GM06990 (cell line): ENCODE data around the gene KCNJ15.

Experiments used
- DNase-seq: peaks from one replicate; pipeline ENCODE4 v3.0.0-alpha.2; 2011; ENCODE audit not compliant: insufficient read length; ENCODE audit errors: extremely low read depth
- H3K27me3 ChIP-seq: replicated peaks from 2 replicates; pipeline ENCODE4 v1.6.0; 2011; ENCODE audit warnings: low read length; ENCODE audit not compliant: control insufficient read depth, insufficient read depth
- H3K36me3 ChIP-seq: 2 replicates; pipeline ENCODE4 v1.5.1; 2011; ENCODE audit warnings: low read length; ENCODE audit not compliant: control insufficient read depth, insufficient read depth
- H3K4me3 ChIP-seq: replicated peaks from 2 replicates; pipeline ENCODE4 v1.5.1; 2011; ENCODE audit warnings: low read depth, mild to moderate bottlenecking, control low read depth, low read length
- TF ChIP-seq, protein P1 (sequence below): IDR thresholded peaks from 2 replicates; pipeline ENCODE4 v1.5.1; 2011; ENCODE audit warnings: low read length, control low read depth, mild to moderate bottlenecking, inconsistent platforms; ENCODE audit not compliant: insufficient read depth, poor library complexity, severe bottlenecking

Gene KCNJ15

DNA sequence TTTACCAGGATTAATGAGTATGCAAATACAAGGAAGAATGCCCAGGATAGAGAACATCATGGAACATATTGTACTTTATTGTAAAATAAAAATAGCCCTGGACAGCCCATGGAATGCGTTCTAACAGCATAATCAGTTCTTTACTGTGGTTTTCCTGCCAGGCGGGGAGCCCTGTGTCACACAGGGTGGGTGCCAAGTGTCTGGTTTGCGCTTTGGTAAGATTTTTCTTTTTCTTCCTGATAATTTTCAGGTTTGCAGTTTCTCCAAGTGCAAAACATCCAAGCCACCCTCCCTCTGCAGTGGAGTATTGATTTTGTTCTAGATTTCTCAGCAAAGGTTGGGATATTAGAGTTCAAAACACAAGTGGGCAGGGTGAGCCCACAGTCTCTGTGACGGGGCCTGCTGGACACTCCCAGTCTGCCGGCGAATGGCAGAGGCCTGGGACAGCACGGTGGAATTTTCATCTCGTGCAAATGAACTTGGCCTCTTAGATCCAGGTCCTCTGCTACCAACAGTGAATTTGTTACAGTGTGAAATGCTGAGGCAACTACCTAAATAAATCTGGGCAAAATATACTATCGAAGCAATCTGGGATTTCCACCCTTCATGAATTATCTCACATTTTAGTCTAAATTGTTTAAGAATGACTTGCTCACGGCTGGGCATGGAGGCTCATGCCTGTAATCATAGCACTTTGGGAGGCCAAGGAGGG, 15.6 kb upstream of the KCNJ15 start:
- TF ChIP-seq, protein P1, sequence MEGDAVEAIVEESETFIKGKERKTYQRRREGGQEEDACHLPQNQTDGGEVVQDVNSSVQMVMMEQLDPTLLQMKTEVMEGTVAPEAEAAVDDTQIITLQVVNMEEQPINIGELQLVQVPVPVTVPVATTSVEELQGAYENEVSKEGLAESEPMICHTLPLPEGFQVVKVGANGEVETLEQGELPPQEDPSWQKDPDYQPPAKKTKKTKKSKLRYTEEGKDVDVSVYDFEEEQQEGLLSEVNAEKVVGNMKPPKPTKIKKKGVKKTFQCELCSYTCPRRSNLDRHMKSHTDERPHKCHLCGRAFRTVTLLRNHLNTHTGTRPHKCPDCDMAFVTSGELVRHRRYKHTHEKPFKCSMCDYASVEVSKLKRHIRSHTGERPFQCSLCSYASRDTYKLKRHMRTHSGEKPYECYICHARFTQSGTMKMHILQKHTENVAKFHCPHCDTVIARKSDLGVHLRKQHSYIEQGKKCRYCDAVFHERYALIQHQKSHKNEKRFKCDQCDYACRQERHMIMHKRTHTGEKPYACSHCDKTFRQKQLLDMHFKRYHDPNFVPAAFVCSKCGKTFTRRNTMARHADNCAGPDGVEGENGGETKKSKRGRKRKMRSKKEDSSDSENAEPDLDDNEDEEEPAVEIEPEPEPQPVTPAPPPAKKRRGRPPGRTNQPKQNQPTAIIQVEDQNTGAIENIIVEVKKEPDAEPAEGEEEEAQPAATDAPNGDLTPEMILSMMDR, result no peak
- DNase-seq, result no peak
- no peak overlapping the region for H3K4me3 ChIP-seq
- H3K36me3 ChIP-seq, result no peaks in the 10 kb centered on the region
- no peaks in the 10 kb centered on the region for H3K27me3 ChIP-seq

DNA sequence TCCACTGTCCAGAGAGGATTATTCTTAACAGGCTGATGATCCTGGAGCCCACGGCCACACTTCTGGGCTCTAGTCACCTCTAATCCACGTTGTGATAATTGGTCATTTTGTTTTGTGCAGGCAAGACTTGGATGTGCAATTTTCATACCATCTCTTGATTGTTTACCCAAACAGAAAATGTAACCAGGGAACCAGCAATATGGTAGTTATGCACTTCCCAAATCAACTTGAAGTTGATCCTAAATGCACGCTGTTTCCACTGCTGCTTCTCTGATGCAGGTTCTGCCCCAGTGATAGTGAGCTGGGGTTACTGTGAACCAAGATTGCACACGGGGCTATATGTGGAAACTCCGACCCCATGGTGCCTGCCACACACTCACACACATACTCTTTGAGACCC, 14.7 kb upstream of the KCNJ15 start:
- no peak for DNase-seq
- no peaks in the 10 kb centered on the region for H3K36me3 ChIP-seq
- no peak overlapping the region for H3K4me3 ChIP-seq
- no peaks in the 10 kb centered on the region for H3K27me3 ChIP-seq
- TF ChIP-seq, protein P1, result no peak

DNA sequence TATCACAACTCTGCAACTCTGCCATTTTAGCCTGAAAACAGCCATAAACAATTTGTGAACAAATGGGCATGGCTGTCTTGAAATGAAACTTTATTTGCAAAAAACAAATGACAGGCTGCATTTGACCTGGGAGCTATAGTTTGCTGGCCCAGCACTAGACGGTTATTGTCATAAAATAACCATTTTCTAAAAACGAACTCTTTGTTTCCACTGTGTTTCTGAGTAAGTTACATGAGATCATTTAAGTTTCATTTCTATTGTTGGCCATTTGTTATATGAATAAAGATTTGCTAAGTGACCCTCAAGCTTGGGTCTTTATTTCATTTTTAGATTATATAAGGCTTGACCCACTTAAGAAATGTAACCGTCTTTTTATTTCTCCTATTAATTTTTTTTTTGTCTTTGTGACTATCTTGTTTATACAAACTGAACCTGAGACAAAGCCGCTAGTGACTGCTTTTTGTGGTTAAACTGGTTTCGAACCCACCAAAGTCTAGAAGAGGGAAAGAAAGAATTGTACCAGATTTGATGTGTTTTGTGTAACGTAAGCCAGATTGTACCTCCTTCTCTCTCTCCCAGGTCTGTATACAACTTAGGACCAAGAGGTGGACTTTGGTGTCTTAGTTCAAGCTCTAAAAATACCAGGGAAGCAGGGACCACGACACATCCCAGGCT, 12.9 kb upstream of the KCNJ15 start:
- no peaks in the 10 kb centered on the region for H3K36me3 ChIP-seq
- DNase-seq, result peak; percentile 31
- no peak overlapping the region for H3K4me3 ChIP-seq
- TF ChIP-seq, protein P1, result no peak
- no peaks in the 10 kb centered on the region for H3K27me3 ChIP-seq

DNA sequence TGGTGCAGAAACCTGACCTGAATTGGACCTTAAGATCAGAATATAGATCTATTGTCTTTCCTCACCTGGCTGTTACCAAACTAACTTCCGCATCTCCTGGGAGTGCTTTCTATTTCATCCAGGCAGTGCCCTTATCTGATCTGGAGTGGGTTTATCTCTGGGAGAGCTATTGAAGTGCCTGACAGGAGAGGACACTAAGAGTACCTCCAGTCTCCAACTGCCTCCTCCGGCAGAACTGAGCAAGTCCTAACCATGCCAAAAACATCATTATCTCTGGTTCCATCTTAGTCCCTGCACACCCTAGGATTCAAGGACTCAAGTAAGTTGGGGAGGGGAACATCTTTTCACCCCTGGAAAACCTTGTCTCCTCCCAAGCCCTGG, 12.4 kb upstream of the KCNJ15 start:
- H3K4me3 ChIP-seq, result no peak overlapping the region
- TF ChIP-seq, protein P1, result no peak
- no peaks in the 10 kb centered on the region for H3K36me3 ChIP-seq
- H3K27me3 ChIP-seq, result no peaks in the 10 kb centered on the region
- DNase-seq, result no peak

DNA sequence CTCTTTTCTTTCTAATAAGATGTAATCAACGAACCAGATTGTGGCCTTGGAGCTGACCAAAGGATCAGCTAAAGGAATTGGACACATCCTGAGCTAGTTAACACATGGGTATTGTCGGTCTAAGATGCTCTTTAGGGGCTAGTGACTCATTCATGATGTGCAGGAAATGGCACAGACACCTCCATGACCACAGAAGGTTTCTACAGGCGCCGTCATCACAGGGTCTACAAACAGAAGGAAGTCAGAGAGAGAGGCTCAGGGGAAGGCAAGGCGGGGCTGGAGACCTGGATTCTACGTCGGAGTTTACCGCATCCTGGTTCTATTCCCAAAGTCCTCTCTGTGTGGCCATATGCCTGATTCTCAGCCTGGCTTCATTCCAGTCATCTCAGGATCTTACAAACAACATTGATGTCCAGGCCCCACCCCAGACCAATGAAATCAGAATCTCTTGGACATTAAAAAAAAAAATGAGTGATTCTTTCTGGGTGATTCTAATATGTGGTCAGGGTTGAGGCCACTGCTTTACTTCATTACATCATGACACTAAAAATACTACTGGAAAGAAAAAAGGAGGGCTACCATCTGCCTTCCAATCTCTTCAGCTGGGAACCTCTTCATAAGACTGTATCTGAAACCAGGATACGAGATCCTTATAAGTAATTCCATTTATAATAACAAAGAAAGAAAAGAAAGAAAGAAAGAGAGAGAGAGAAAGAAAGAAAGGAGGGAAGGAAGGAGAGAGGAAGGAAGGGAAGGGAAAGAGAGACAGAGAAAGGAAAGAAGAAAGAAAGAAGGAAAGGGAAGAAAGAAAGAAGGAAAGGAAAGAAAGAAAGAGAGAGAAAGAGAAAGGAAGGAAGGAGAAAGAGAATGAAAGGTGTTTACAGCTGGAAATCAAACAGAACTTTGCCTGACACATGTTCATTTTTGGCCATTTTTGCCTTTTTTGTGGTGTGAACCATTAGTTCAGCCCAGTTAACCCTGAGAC, 11.6 kb upstream of the KCNJ15 start:
- DNase-seq, result peak; percentile 45
- TF ChIP-seq, protein P1, result no peak
- H3K27me3 ChIP-seq, result no peaks in the 10 kb centered on the region
- H3K36me3 ChIP-seq, result no peaks in the 10 kb centered on the region
- H3K4me3 ChIP-seq, result no peak overlapping the region
